GM19240 (cell line): ENCODE measurements around the gene GRIA3.
"Not testable (repeated sequence)": the region's sequence is repeated elsewhere in the genome, so short reads cannot be mapped to it uniquely, and the experiment has no call there.

Source experiments
- DNase-seq: peaks from one replicate; pipeline ENCODE4 v3.0.0; 2011; ENCODE audit warnings: low spot score; ENCODE audit not compliant: insufficient read length

The GRIA3 gene

GRCh38 chrX:123530726-123531125, 346.6 kb downstream of the GRIA3 start:
- not testable (repeated sequence) for DNase-seq
